NCI-H82 (cell line): Measurements from ENCODE around the gene CFAP97D1.

Source experiments
- DNase-seq: peaks from one replicate; lab custom pipeline; 2025; lab: John Stamatoyannopoulos, UW

The CFAP97D1 gene

GRCh38 chr17:43826206-43826605 is 46.0 kb downstream of the CFAP97D1 start:
- no peak for DNase-seq

GRCh38 chr17:43827596-43827995 is 47.4 kb downstream of the CFAP97D1 start:
- no peak for DNase-seq

GRCh38 chr17:43829738-43830137 is 49.5 kb downstream of the CFAP97D1 start:
- DNase-seq, result no peak

GRCh38 chr17:43830510-43831140 is 50.4 kb downstream of the CFAP97D1 start:
- DNase-seq, result no peak

- no peak for DNase-seq
Observed at GRCh38 chr17:43831633-43832032, 51.4 kb downstream of the CFAP97D1 start.

- DNase-seq, result peak; percentile 78
Observed at GRCh38 chr17:43832168-43832975, 52.1 kb downstream of the CFAP97D1 start.

- DNase-seq, result peak; percentile 88
Observed at GRCh38 chr17:43832976-43833829, 53.0 kb downstream of the CFAP97D1 start, which contains the start of gene MPP3. Gene MPP3, minus strand, starts transcription at chr17:43833146. Its CDS starts 1,240 bp downstream, at chr17:43831906.

- no peak for DNase-seq
Observed at GRCh38 chr17:43834106-43834505, 53.9 kb downstream of the CFAP97D1 start.
